Heart right ventricle (tissue), 16 donors: ENCODE data around the gene PBXIP1. TPM values are rescaled to one million over a fixed set of nuclear protein-coding genes. Genes with fewer than 3 reads are reported as not detected.

Experiments used
- ATAC-seq, 8 donors: fragments of 200-7000 bp; cut with Tn5 transposase; one replicate each; pipeline ENCODE4 v1.9.1; 2020; ENCODE audit warnings: mild to moderate bottlenecking in 8 of 8, moderate library complexity in 8 of 8, moderate number of reproducible peaks in 1 of 8
- DNase-seq, 2 donors: peaks; one replicate each; pipeline ENCODE4 v3.0.0-alpha.2; 2020
- H3K27ac ChIP-seq, 10 donors: fragments of 200-600 bp; sonication (generic) in 2 of 10; one replicate each; pipeline versions ENCODE4 v1.5.0 to v1.8.0; 2020 to 2022; ENCODE audit warnings: mild to moderate bottlenecking in 3 of 10
- H3K27me3 ChIP-seq, 7 donors: fragments of 200-600 bp; one replicate each; pipeline ENCODE4 v1.8.0; 2021 to 2022; ENCODE audit warnings: mild to moderate bottlenecking in 2 of 7
- H3K36me3 ChIP-seq, 9 donors: fragments of 200-600 bp; sonication (generic) in 1 of 9; one replicate each; pipeline versions ENCODE4 v1.5.0 to v1.8.0; 2020 to 2022; ENCODE audit warnings: mild to moderate bottlenecking in 2 of 9
- H3K4me1 ChIP-seq, 9 donors: fragments of 200-600 bp; sonication (generic) in 1 of 9; one replicate each; pipeline versions ENCODE4 v1.5.0 to v1.8.0; 2020 to 2022; ENCODE audit warnings: mild to moderate bottlenecking in 4 of 9
- H3K4me3 ChIP-seq, 10 donors: fragments of 200-600 bp; sonication (generic) in 2 of 10; one replicate each; pipeline versions ENCODE4 v1.5.0 to v1.8.0; 2020 to 2022; ENCODE audit warnings: mild to moderate bottlenecking in 7 of 10, moderate library complexity in 2 of 10
- H3K9me3 ChIP-seq, 11 donors: fragments of 200-600 bp in 10 of 11; sonication (generic) in 2 of 11; one replicate each; pipeline versions ENCODE4 v1.5.0 to v1.8.0; 2013 to 2022; ENCODE audit warnings: mild to moderate bottlenecking in 2 of 11, control low read depth in 1 of 11, moderate library complexity in 1 of 11
- WGBS, 2 donors: extraction: QIAGEN DNeasy Blood & Tissue Kit; methylation state at CpG; one replicate each; pipeline ENCODE4 v1.1.7; 2013; ENCODE audit warnings: inconsistent platforms in 1 of 2; 5-methylcytosine and 5-hydroxymethylcytosine counted together
- intact Hi-C, 10 donors: fragments of 100-400 bp; cut with DNase I; formaldehyde crosslinking; loops; one replicate each; pipeline versions ENCODE4 v1.11.1 to v1.14.2; 2022
- polyA plus RNA-seq, 2 donors: library from polyadenylated mRNA; stranded (reverse); fragments of 200-250 nt; gene quantifications; one replicate each; pipeline ENCODE4 v1.2.3, GENCODE V29; 2013
- total RNA-seq, 10 donors: library from RNA; stranded (reverse); fragmentation: NEBNext Ultra II Directional in 3 of 10; extraction: Animal tissue kit (Norgen Biotek cat#: 25700) in 3 of 10; gene quantifications; one replicate each; pipeline versions ENCODE4 v1.2.1 to v1.2.4, GENCODE V29; 2021 to 2023
- TF ChIP-seq, protein P1 (sequence below), 9 donors: fragments of 200-600 bp; sonication (generic) in 2 of 9; IDR thresholded peaks; one replicate each; pipeline versions ENCODE4 v1.5.0 to v1.8.0; 2021 to 2022; ENCODE audit warnings: antibody characterized with exemption in 9 of 9, mild to moderate bottlenecking in 5 of 9, moderate library complexity in 1 of 9
- donor health status: Arrhythmogenic right ventricular cardiomyopathy.
- donor health status: ischemic (EF 13 %, LVEDD 7.1; RV severe dilation, severe dysfunction).
- donor health status: healthy with polysubstance abuse.
- donor health status: DM: no; HTN: yes; CAD: no.
- donor health status: DM: no; HTN: no; CAD: no.
- donor health status: ischemic (EF 25% LVEDD 6.9; RV normal size, moderate dysfunction).
- donor health status: ischemic (EF 25% LVEDD 5.7; RV mildly dilated, moderate dysfunction).
- donor health status: healthy.
- donor health status: DM: yes; HTN: yes; CAD: no.
- donor health status: Ischemic cardiomyopathy.
- donor health status: ischemic (EF 35%, LVEDD 5.7; RV mildly dilated, moderate dysfunction).
- donor health status: nonischemic (EF 11% LVEDD 7.7; RV severe dilation, severe dysfunction).
- donor health status: DM: yes; HTN: yes; CAD: no.
- donor health status: PGD.
- donor health status: ischemic (EF 29% LVEDD 5.4; RV normal size, mild dysfunction).
- donor health status: nonischemic (EF 23%, LVEDD 6.1; RV moderate dilation, normal function).

PBXIP1 gene
- total and polyA plus RNA-seq, 12 donors: 25.4 to 75.0 (median 46.0) TPM

DNA sequence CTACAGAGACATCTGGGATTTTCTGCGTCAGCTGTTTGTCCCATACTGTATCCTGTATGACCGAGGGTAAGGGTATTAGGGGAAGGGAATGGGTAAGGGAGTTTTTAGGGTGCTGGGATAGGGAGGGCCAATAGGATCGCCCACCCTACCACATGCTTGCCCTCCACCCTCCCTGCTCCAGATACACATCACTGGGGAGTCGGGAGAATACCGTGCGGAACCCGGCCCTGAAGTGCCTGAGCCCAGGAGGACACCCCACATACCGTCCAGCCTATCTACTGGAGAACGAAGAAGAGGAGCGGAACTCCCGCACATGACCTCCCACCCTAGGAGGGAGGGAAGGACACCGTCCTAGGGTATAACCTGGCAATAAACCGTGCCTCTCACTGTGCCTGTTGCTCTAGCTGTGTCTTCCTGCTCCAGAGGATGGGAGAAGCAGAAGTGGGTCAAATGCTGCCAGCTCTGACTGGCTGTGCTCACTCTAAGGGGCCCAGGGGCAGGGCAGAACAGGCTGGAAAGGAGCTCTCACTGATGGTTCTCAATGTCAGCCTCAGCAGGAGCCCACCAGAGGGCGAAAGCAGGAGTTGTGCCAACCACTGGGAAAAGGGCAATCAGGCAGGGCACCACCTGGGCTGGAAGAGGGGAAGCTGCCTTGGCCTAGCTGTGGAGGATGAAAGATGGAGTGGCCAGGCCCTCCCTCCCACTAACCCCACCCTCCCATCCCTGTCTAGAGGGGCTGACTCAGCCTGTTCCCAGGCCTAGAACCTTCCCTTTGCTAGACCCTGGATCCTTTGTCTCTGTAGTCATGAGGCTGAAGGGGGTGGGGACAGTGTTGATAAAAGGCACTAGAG, 37.0 kb upstream of the PBXIP1 start:
- TF ChIP-seq, protein P1, sequence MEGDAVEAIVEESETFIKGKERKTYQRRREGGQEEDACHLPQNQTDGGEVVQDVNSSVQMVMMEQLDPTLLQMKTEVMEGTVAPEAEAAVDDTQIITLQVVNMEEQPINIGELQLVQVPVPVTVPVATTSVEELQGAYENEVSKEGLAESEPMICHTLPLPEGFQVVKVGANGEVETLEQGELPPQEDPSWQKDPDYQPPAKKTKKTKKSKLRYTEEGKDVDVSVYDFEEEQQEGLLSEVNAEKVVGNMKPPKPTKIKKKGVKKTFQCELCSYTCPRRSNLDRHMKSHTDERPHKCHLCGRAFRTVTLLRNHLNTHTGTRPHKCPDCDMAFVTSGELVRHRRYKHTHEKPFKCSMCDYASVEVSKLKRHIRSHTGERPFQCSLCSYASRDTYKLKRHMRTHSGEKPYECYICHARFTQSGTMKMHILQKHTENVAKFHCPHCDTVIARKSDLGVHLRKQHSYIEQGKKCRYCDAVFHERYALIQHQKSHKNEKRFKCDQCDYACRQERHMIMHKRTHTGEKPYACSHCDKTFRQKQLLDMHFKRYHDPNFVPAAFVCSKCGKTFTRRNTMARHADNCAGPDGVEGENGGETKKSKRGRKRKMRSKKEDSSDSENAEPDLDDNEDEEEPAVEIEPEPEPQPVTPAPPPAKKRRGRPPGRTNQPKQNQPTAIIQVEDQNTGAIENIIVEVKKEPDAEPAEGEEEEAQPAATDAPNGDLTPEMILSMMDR (IDR thresholded peaks at IDR 0.05): no peak
- no peaks in the 10 kb centered on the region for H3K9me3 ChIP-seq
- H3K4me1 ChIP-seq: peaks cover 0 to 21% (median 0%) of the 10 kb centered on the region in 9 donors
- no peak overlapping the region for H3K27ac ChIP-seq
- no peaks in the 10 kb centered on the region for H3K27me3 ChIP-seq
- 87 to 89% methylated on average over 14 of the region's 14 CpGs for WGBS, 2 donors
- no peak for DNase-seq
- intact Hi-C loops: no loop called here
- no peak overlapping the region for H3K4me3 ChIP-seq
- ATAC-seq: peak in 4 of 8 donors; percentile 10 to 14 (median 12)
- peaks cover 0 to 47% (median 12%) of the 10 kb centered on the region in 9 donors for H3K36me3 ChIP-seq

DNA sequence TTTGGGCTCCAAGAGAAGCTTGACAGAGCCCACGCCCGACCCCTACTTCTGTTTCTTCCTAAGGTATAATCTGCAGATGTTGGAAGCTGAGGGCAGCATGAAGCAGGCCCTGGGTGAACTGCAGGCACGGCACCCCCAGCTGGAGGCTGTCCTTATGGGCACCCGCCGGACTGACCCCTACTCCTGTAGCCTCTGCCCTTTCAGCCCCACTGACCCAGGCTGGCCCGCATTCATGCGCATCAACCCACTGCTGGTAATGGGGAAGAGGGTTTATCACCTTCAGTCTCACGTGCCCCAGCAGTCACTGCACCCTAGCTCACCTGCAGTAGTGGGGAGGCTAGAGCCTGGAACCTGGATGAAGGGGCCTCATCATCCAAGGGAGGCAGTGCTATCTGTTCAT, 34.4 kb upstream of the PBXIP1 start:
- intact Hi-C loops: no loop called here
- no peak for DNase-seq
- peaks cover 0 to 65% (median 12%) of the 10 kb centered on the region in 9 donors for H3K36me3 ChIP-seq
- ATAC-seq: no peak
- 93% methylated on average over 8 of the region's 8 CpGs for WGBS, 2 donors
- H3K27me3 ChIP-seq: no peaks in the 10 kb centered on the region
- no peak overlapping the region for H3K27ac ChIP-seq
- peaks cover 0 to 3% (median 0%) of the 10 kb centered on the region in 9 donors for H3K4me1 ChIP-seq
- H3K9me3 ChIP-seq: no peaks in the 10 kb centered on the region
- no peak overlapping the region for H3K4me3 ChIP-seq
- TF ChIP-seq, protein P1 (IDR thresholded peaks at IDR 0.05): no peak

DNA sequence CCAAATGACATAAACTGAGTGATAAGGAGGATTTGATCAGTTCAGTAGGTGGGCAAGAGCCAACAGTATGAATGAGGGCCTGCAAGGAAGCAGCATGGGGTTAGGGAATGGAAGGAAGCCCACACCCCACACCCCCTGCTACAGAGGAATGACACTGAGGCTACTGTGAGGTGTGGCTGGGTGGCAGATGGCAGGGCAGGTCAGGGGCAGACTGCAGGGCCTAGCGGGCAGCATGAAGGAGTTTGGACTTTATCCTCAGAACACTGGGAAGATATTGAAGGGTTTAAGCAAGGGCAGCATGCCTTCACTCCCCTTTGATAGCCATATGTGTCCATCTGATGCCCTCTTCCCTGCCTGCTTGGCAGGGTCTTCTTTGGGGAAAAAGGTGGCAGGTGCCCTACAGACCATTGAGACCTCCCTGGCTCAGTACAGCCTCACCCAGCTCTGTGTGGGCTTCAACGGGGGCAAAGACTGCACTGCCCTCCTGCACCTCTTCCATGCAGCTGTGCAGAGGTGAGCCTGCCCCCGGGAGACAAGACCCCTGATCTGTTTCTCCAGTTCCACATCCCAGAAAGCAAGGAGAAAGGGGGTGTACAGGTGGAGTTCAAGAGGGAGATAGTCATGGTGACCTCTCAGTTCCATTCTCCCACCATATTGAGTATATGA, 33.4 kb upstream of the PBXIP1 start:
- Histone ChIP-seq H3K9me3 (no peaks in the 10 kb centered on the region), H3K27me3 (no peaks in the 10 kb centered on the region), H3K36me3 (peaks cover 0 to 69% (median 12%) of the 10 kb centered on the region in 9 donors), H3K27ac (no peak overlapping the region), H3K4me1 (peaks cover 0 to 10% (median 2%) of the 10 kb centered on the region in 9 donors), H3K4me3 (no peak overlapping the region)
- ATAC-seq (no peak), DNase-seq (no peak)
- TF ChIP-seq, protein P1 (IDR thresholded peaks at IDR 0.05): no peak
- 87 to 89% methylated on average over 3 of the region's 3 CpGs for WGBS, 2 donors
- intact Hi-C loops: no loop called here

DNA sequence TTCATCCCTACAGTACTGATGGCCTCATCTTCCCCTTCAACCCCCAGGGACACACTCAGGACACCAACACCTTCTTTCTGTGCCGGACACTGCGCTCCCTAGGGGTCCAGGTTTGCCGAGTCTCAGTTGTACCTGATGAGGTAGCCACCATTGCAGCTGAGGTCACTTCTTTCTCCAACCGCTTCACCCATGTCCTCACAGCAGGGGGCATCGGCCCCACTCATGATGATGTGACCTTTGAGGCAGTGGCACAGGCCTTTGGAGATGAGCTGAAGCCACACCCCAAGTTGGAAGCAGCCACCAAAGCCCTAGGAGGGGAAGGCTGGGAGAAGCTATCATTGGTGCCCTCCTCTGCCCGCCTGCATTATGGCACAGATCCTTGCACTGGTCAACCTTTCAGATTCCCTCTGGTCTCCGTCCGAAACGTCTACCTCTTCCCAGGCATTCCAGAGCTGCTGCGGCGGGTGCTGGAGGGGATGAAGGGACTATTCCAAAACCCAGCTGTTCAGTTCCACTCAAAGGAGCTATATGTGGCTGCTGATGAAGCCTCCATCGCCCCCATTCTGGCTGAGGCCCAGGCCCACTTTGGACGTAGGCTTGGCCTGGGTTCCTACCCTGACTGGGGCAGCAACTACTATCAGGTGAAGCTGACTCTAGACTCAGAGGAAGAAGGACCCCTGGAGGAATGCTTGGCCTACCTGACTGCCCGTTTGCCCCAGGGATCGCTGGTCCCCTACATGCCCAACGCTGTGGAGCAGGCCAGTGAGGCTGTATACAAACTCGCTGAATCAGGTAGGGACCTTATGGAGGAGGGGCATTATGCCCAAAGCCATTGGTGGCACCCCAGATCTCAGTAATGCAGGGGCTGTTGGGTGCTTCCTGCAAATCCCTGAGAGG, 32.4 kb upstream of the PBXIP1 start:
- H3K27ac ChIP-seq: no peak overlapping the region
- no peaks in the 10 kb centered on the region for H3K9me3 ChIP-seq
- ATAC-seq (no peak), DNase-seq (no peak)
- peaks cover 0 to 68% (median 12%) of the 10 kb centered on the region in 9 donors for H3K36me3 ChIP-seq
- TF ChIP-seq, protein P1 (IDR thresholded peaks at IDR 0.05): peak in 1 of 9 donors; percentile 17
- H3K4me3 ChIP-seq: no peak overlapping the region
- 87% methylated on average over 17 of the region's 17 CpGs for WGBS, 2 donors
- H3K27me3 ChIP-seq: no peaks in the 10 kb centered on the region
- H3K4me1 ChIP-seq: peaks cover 3 to 18% (median 11%) of the 10 kb centered on the region in 9 donors
- intact Hi-C loops: no loop called here
